ENCODE results near the gene ARHGAP33. TPM values are rescaled to one million over a fixed set of nuclear protein-coding genes. Genes with fewer than 3 reads are reported as not detected.

The ARHGAP33 gene
- total and polyA plus RNA-seq, 7 donors = 0.68 to 4.0 (median 1.4) TPM

DNA sequence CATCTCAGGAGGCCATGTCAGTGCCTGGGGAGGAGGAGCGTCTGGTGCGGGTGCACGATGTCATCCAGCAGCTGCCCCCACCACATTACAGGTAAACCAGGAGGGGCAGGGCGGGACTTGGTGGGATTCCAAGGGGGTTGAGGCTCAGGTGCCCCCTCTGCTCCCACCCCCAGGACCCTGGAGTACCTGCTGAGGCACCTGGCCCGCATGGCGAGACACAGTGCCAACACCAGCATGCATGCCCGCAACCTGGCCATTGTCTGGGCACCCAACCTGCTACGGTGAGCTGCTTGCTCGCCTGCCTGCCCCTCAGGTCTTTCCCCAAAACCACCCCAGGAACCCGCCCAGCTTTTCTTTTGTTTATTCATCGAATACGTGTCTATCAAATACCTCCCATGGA is 7.2 kb downstream of the ARHGAP33 start:
- H3K4me3 ChIP-seq = no peak overlapping the region
- WGBS, 3 donors = 94 to 98% (median 95%) methylated on average over 12 of the region's 12 CpGs
- no peaks in the 10 kb centered on the region for H3K9me3 ChIP-seq
- intact Hi-C loops (cut with DNase I) = loop anchor here in 1 of 2 donors (1.0 kb wide), 1 partner anchor 47 kb away; no protein-coding TSS in a partner anchor
- H3K4me1 ChIP-seq = no peaks in the 10 kb centered on the region
- H3K36me3 ChIP-seq (ENCODE audit: insufficient read depth in 1 of 2, low read depth in 1 of 2) = peaks cover 0 to 42% of the 10 kb centered on the region in 2 donors
- DNase-seq (no peak), ATAC-seq (no peak)
- H3K27me3 ChIP-seq (ENCODE audit: insufficient read depth in 3 of 3, low read length in 2 of 3) = no peaks in the 10 kb centered on the region
- no peak overlapping the region for H3K27ac ChIP-seq
- TF ChIP-seq, protein P1, sequence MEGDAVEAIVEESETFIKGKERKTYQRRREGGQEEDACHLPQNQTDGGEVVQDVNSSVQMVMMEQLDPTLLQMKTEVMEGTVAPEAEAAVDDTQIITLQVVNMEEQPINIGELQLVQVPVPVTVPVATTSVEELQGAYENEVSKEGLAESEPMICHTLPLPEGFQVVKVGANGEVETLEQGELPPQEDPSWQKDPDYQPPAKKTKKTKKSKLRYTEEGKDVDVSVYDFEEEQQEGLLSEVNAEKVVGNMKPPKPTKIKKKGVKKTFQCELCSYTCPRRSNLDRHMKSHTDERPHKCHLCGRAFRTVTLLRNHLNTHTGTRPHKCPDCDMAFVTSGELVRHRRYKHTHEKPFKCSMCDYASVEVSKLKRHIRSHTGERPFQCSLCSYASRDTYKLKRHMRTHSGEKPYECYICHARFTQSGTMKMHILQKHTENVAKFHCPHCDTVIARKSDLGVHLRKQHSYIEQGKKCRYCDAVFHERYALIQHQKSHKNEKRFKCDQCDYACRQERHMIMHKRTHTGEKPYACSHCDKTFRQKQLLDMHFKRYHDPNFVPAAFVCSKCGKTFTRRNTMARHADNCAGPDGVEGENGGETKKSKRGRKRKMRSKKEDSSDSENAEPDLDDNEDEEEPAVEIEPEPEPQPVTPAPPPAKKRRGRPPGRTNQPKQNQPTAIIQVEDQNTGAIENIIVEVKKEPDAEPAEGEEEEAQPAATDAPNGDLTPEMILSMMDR (IDR thresholded peaks at IDR 0.05) = no peak

DNA sequence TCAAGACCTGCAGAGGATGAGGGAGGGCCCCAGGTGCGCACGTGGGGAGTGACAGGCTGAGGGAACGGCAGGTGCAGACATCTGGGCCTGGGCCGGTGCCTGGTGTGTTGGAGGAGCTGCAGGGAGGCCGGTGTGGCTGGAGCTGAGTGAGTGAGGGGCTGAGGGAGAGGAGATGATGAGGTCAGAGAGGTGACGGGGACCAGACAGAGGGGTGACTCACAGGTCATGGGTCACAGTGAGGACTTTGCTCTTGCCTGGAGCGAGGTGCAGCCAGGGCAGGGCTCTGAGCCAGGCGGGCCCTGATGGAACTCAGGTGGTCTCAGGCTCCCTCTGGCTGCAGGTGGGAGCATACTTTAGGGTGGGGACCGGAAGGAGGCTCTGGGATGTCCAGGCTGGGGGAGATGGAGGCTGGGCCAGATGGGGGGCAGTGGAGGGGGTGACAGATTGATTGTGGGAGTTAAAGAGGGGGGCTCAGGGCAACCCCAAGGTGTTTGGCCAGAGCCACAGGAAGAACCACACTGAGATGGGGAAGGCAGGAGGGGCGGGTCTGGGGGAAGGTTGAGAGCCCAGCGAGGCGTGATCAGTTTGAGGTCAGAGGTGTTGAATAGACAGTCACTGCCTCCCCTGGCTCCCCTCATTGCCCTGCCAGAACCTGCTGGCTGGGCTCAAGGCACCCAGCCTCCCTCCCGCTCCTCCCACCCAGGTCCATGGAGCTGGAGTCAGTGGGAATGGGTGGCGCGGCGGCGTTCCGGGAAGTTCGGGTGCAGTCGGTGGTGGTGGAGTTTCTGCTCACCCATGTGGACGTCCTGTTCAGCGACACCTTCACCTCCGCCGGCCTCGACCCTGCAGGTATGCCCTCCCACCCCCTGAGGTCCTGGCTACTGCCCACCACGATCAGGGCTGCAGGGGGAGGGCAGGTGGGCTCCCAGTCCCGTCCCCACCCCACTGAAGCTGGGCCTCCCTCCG is 8.4 kb downstream of the ARHGAP33 start:
- H3K9me3 ChIP-seq = no peaks in the 10 kb centered on the region
- no peak overlapping the region for H3K27ac ChIP-seq
- intact Hi-C loops (cut with DNase I) = no loop called here
- H3K27me3 ChIP-seq (ENCODE audit: insufficient read depth in 3 of 3, low read length in 2 of 3) = no peaks in the 10 kb centered on the region
- ATAC-seq (peak in 1 of 4 donors; percentile 19), DNase-seq (no peak)
- H3K4me3 ChIP-seq = no peak overlapping the region
- WGBS, 3 donors = 80 to 83% (median 82%) methylated on average over 24 to 28 of the region's 28 CpGs
- TF ChIP-seq, protein P1 (IDR thresholded peaks at IDR 0.05) = no peak
- no peaks in the 10 kb centered on the region for H3K4me1 ChIP-seq
- H3K36me3 ChIP-seq (ENCODE audit: insufficient read depth in 1 of 2, low read depth in 1 of 2) = peaks cover 0 to 37% of the 10 kb centered on the region in 2 donors

DNA sequence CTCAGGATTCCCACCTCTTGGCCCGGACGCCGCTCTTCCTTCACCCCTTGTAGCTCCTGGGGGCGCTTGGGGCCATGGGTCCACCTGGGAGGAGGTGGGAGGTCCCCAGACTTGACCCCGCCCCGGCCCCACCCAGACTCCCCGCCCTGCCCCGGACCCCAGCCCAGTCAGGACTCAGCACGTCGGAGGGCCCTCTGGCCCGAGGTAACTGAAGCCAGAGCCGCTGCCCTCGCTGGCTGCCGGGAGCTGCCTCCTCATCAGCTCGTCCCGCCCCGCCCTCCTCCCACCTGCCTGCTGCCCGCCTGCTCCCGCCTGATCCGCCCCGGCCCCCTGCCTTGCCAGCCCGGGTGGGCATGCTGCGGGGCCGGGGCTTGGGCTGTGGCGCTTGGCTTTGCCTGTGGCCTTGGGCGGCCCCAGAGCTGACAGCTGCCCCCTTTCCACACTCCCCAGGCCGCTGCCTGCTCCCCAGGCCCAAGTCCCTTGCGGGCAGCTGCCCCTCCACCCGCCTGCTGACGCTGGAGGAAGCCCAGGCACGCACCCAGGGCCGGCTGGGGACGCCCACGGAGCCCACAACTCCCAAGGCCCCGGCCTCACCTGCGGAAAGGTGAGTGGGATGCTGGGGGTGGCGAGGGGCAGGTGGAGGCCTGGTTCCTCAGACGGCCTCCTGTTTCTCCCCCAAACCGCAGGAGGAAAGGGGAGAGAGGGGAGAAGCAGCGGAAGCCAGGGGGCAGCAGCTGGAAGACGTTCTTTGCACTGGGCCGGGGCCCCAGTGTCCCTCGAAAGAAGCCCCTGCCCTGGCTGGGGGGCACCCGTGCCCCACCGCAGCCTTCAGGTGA is 9.4 kb downstream of the ARHGAP33 start:
- Histone ChIP-seq H3K36me3 (ENCODE audit: insufficient read depth in 1 of 2, low read depth in 1 of 2) (peaks cover 0 to 29% of the 10 kb centered on the region in 2 donors), H3K27ac (no peak overlapping the region), H3K4me3 (no peak overlapping the region), H3K27me3 (ENCODE audit: insufficient read depth in 3 of 3, low read length in 2 of 3) (no peaks in the 10 kb centered on the region), H3K4me1 (no peaks in the 10 kb centered on the region), H3K9me3 (no peaks in the 10 kb centered on the region)
- 80 to 86% (median 81%) methylated on average over 41 to 45 of the region's 45 CpGs for WGBS, 3 donors
- intact Hi-C loops (cut with DNase I) = no loop called here
- ATAC-seq (no peak), DNase-seq (no peak)
- TF ChIP-seq, protein P1 (IDR thresholded peaks at IDR 0.05) = no peak

DNA sequence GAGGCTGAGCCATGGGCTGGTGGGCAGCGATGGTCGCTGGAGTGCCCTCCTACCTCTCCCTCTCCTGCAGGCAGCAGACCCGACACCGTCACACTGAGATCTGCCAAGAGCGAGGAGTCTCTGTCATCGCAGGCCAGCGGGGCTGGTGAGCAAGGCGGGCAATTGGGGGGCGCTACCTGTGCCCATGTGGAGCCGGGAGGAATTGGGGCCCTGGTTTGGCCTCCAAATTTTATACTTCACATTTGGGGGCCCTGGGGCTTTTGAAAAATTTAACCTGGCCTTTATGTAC is 9.9 kb downstream of the ARHGAP33 start:
- WGBS, 3 donors = 85 to 91% (median 89%) methylated on average over 9 to 10 of the region's 10 CpGs
- Histone ChIP-seq H3K4me3 (no peak overlapping the region), H3K9me3 (no peaks in the 10 kb centered on the region), H3K27ac (no peak overlapping the region), H3K27me3 (ENCODE audit: insufficient read depth in 3 of 3, low read length in 2 of 3) (no peaks in the 10 kb centered on the region), H3K36me3 (ENCODE audit: insufficient read depth in 1 of 2, low read depth in 1 of 2) (peaks cover 0 to 25% of the 10 kb centered on the region in 2 donors), H3K4me1 (no peaks in the 10 kb centered on the region)
- DNase-seq (no peak), ATAC-seq (no peak)
- intact Hi-C loops (cut with DNase I) = no loop called here
- TF ChIP-seq, protein P1 (IDR thresholded peaks at IDR 0.05) = no peak
